ENCODE measurements around the gene EPYC.

GRCh38 chr12:90922145-90922627 is 82.6 kb downstream of the EPYC start:
- TF ChIP-seq SUZ12 (IDR thresholded peaks at IDR 0.05) (no peak), FOXK2 (IDR thresholded peaks at IDR 0.05) (no peak)

All from HEK293T (cell line).